Measurements from ENCODE around the gene RAB13.

- TF ChIP-seq CTCF (IDR thresholded peaks at IDR 0.05) (no peak), POLR2A (IDR thresholded peaks at IDR 0.05) (no peak)
These were observed 24.7 kb downstream of the RAB13 start for GRCh38 chr1:153961421-153961820.
